GM23338 (cell line): Measurements from ENCODE around the gene NFRKB.
A peak's percentile ranks its signal among the peaks of the same experiment; 100 is the strongest.
"Not testable (repeated sequence)": the region's sequence is repeated elsewhere in the genome, so short reads cannot be mapped to it uniquely, and the experiment has no call there.

ENCODE experiments used
- CTCF ChIP-seq, 2 experiments: fragments of 200-600 bp in 1 of 2; sonication (generic) in 1 of 2; conservative IDR thresholded peaks; 2 replicates each; pipeline versions ENCODE4 v1.5.1 to v1.6.1; 2016 to 2017; ENCODE audit warnings: antibody characterized with exemption in 2 of 2, low read depth in 2 of 2, mild to moderate bottlenecking in 2 of 2, moderate library complexity in 1 of 2
- EZH2 ChIP-seq: fragments of 200-600 bp; sonication (generic); IDR thresholded peaks from one replicate; pipeline ENCODE4 v1.8.0; 2017; ENCODE audit warnings: antibody characterized with exemption, mild to moderate bottlenecking, low read depth; ENCODE audit not compliant: unreplicated experiment
- POLR2AphosphoS5 ChIP-seq: IDR thresholded peaks from 2 replicates; pipeline ENCODE4 v1.6.1; 2016; ENCODE audit warnings: antibody characterized with exemption, low read depth
- REST ChIP-seq: IDR thresholded peaks from one replicate; pipeline ENCODE4 v1.6.1; 2018; ENCODE audit warnings: antibody characterized with exemption; ENCODE audit not compliant: unreplicated experiment

DNA sequence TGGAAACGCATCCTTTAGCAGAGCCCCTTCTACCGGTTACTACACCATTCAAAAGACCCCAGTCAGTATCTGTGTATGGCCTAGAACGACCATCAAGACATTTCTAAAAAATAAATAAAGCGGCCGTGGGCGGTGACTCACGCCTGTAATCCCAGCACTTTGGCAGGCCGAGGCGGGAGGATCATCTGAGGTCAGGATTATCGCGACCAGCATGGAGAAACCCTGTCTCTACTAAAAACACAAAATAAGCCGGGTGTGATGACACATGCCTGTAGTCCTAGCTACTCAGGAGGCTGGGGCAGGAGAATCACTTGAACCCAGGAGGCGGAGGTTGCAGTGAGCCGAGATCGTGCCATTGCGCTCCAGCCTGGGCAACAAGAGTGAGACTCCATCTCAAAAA, 26.8 kb downstream of the NFRKB start:
- TF ChIP-seq CTCF (conservative IDR thresholded peaks at IDR 0.05; ENCODE audit: low read depth in 2 of 2), result 0 out of 4 replicates have a peak, but pooled peaks of 1 of the 2 experiments have one; percentile 9
- TF ChIP-seq POLR2AphosphoS5, EZH2, REST: not testable (repeated sequence)
